CD4-positive, alpha-beta T cell treated with Interleukin-4 for 1 hour (primary cell): ENCODE data around the gene MME.
"Not testable (repeated sequence)": the region's sequence is repeated elsewhere in the genome, so short reads cannot be mapped to it uniquely, and the experiment has no call there.

ENCODE experiments used
- DNase-seq, 2 donors: peaks; one replicate each; pipeline ENCODE4 v3.0.0-alpha.2; 2020 to 2022

The MME gene

DNA sequence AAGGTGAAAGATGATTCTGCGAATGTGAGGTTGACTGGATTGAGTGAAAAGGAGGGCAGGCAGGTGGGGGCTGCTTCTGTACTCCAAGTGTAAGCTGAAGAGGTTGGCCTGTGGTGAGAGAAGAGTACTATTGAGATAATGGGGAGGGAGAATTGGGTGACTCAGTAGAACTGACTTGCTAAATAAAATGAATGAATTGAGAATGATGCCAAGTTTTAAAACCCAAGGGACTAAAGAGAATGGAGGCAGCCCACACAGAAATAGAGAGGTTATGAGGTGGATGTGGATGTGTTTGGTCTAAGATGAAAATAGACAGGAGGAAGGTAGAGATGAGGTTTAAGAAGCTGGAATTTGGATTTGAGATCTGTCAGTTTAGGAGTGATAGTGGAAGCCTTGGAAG lies 5.9 kb downstream of the MME start:
- DNase-seq, result no peak

- no peak for DNase-seq
These were observed 8.7 kb downstream of the MME start for GRCh38 chr3:155088706-155089345.

- DNase-seq, result no peak
These were observed 9.4 kb downstream of the MME start for GRCh38 chr3:155089495-155089894.

DNA sequence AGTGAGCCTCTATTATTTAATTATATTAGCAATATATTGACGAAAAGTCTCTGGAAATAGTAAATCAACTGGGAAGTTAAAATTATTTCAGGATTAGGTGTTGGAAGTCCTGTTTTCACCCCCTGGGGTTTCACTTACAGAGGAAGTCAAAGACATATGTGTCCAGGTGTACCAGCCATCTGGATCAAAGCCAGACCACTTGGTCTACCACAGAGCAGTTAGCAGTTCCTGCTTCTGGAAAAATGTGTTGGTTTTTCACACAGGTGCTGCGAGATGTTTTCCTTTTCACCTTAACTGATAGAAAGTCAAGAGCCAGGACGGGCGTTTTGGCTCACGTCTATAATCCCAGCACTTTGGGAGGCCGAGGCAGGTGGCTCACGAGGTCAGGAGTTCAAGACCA lies 13.1 kb downstream of the MME start:
- DNase-seq, result no peak

- DNase-seq, result no peak
These were observed 16.3 kb downstream of the MME start for GRCh38 chr3:155096303-155097008.

DNA sequence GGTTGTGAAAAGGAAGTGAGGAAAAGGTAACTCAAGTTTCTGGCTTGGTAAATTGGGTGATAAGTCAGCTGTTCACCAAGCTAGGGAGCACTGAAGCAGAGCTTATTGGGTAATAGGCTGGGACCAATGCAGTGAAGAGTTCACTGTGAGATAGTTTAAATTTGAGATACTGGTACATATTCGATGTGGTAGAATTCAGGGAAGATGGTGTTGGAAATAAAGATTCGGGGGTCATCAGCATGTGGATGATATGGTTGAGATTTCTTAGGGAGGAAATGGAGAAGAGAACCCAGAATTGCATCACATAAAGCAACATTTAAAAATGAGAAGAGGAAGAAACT lies 16.9 kb downstream of the MME start:
- DNase-seq, result no peak

GRCh38 chr3:155101398-155101797 lies 21.3 kb downstream of the MME start:
- DNase-seq, result no peak

DNA sequence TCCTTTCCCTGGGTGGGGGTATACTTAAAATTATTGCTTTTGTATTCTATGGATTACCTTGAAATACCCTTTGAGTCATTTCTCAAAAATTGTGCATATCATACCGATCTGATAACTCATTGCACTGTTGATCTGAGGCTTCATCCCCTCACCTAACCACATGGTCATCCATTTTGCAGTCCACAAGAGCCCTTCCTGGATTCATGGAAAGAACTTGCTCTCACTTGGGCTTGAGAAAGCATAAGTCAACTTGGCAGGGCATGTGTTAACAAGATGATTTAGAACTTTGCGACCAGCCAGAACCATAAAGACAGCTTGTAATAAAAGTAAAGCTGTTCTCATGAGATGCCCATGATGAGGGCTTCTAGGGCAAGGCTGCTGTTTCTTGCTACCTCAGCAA lies 22.2 kb downstream of the MME start:
- no peak for DNase-seq

DNA sequence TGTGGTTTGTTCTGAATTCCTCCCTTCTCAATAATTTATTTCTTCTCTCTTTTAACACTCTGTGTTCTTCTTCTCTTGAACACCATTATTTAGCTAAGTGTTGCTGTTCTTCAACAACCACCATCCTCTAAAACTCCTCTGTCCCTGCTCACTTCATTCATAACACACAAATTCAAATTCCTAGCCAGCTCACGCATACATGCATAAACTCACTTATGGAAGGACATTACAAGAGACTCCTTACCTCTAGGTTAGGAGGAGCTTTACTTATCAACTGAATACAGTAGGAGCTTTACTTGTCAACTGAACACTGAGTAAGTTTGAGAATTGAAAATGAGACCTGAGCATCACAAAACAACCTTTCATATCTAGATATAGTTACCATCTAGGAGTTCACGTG lies 23.6 kb downstream of the MME start:
- DNase-seq, result no peak

DNA sequence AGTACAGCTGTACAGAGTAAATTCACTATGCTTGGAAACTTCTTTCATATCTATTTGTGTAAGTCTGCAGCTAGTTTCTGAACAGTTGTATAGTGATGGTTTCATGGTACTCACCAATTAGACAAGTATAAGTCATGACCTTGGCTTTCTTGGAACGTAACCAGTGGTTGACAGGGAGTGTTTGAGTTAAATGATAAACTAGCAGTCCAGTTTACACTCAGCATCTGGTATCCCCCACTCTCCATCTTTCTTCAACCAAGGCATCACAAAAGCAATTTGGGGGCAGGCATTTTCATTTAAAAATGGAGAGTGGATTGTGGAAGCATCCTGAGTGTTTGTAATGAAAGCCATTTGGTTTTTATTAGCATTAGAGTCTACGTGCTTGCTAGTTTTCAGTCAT lies 26.0 kb downstream of the MME start:
- DNase-seq, result no peak

DNA sequence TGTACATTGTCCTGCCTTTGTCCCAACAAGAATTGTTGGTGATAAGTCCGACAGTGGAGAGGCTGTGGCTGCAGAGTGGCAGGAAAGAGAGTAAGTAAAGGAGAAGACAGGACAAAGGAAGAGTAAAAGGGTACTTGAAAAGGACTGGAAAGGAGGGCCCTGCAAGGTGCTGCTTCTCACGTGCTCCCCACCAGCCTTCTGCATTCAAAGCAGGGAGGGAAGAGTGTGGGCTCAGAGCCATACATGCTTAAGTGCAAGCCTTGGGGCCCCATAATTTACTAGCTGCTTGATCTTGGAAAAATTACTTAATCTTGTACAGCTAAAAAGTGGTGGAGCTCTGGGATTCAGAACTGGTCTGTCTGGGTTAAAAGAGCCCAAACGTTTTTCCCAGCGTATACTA lies 29.9 kb downstream of the MME start:
- no peak for DNase-seq

DNA sequence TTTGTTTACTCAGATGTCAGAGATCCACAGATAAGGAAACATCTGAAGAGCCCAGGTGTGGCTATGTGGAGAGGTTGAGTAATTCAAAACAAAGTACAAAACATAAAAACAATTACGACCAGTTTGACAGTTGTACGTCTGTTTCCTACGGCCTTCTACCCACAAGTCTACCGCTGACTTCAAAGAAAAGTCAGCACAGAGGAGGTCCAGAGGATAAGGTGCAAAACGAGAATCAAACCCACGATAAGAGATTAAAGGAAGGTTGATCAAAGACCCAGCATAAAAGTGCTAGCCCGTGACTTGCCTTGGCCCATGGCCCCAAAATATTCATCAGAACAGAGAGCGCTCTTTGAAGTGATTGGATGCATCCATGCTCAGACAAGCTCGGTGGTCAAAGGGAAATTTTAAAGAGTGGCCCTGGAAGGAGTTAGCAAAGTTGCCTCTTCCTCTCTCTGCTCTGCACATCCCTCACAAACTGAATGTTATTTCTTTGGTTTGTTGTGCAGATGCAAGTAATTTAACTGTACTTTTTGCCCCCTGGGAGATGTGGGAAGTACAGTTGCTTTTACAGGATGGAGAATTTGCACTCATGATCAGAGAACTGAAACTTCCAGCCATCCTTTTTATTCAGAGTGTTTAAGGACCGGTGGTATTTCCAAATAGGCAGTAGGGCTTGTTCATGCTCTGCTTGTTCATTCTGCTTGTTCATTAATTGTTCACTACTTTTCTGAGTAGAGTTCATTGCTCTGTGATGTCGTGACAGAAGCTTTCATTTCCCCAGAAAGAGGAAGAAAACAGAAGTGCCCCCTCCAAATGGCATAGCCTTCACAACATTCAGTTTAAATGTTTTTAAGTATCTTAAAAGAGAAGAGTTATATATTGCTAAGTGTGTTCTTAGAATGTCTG lies 31.1 kb downstream of the MME start:
- no peak for DNase-seq

GRCh38 chr3:155111971-155112370 lies 31.9 kb downstream of the MME start:
- DNase-seq, result no peak

GRCh38 chr3:155112661-155113389 lies 32.7 kb downstream of the MME start:
- no peak for DNase-seq

- not testable (repeated sequence) for DNase-seq
These were observed 44.6 kb downstream of the MME start for GRCh38 chr3:155124745-155125144.

- no peak for DNase-seq
These were observed 49.3 kb downstream of the MME start for GRCh38 chr3:155129396-155129795.

- no peak for DNase-seq
These were observed 49.9 kb downstream of the MME start for GRCh38 chr3:155130001-155130400.

DNA sequence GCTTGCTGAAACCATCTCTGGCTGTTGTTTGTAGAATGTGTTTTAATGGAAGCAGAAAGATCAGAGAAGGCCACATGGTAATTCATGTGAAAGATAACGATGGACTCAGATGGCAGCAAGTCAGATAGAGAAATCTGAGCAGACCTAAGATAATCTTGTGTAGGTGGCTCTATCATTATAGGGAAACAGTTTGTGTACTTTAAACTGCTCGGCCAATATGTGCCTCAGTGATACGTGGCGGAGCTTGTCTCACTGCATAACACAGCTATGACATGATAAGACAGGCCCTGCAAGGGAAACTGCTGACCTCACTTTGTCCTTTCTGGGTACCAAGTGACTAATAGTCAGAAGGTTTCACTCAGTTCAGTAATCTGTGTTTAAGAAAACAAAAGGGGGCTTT lies 51.0 kb downstream of the MME start:
- no peak for DNase-seq

GRCh38 chr3:155134311-155134710 lies 54.2 kb downstream of the MME start:
- not testable (repeated sequence) for DNase-seq

- no peak for DNase-seq
These were observed 54.9 kb downstream of the MME start for GRCh38 chr3:155135003-155135402.

DNA sequence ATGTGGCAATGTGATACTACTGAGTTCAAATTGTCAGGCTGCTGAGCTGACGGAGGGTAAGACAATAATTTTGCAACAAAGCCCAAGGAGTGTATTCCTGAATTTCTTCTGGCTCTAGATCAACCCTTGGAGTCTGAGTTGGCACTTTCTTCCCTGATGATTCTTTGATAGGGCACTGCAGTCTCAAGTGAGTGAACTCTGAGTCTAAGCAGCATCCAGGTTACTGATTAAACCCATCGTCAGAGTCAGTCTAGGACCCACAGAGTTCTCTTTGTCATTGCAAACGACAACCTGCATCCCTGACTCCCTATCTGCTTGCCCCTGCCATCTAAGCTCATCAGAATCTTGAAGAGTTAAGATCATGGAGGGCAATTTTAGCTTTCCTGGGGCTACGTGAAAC lies 58.6 kb downstream of the MME start:
- no peak for DNase-seq

- no peak for DNase-seq
These were observed 67.5 kb downstream of the MME start for GRCh38 chr3:155147588-155147987.

- no peak for DNase-seq
These were observed 69.4 kb downstream of the MME start for GRCh38 chr3:155149494-155149893.
